ENCODE results near the gene ALPK3. TPM values are rescaled to one million over a fixed set of nuclear protein-coding genes. Genes with fewer than 3 reads are reported as not detected.

ALPK3 gene
- total and polyA plus RNA-seq, 2 experiments from 2014 or later = 3.7 to 29.7 TPM

DNA sequence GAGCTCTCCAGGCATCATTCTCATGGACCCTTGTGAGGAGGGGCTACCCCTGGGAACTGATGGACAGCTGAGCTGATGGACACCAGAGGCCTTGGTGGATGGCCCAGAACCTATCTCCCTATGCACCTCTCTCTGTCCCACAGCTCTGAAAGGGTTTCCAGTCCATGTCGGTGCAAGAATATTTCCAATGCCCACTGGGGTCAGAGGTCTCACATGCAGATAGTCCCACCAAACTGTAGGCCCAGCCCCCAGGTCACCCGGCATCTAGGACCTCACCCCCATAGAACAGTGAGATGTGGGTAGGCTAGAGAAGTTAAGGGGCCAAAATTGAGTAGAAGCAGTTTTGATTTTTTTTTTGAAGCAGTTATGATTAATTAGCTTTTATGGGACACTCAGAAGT, 2.6 kb downstream of the ALPK3 start:
- H3K9me3 Mint-ChIP-seq = no peaks in the 10 kb centered on the region
- no peaks in the 10 kb centered on the region for H3K9me2 ChIP-seq (ENCODE audit: insufficient read depth)
- no peak for DNase-seq (ENCODE audit: low spot score)
- H3K4me2 ChIP-seq = no peak overlapping the region
- H3K27ac Mint-ChIP-seq = no peak overlapping the region
- peaks cover 9% of the 10 kb centered on the region for H3K27me3 Mint-ChIP-seq (ENCODE audit: insufficient read depth, low read depth, poor library complexity)
- no peaks in the 10 kb centered on the region; the same call in none of the 2 replicates for H4K20me1 ChIP-seq (replicated peaks; ENCODE audit: insufficient read depth)
- H3K79me2 ChIP-seq (replicated peaks; ENCODE audit: insufficient read depth) = peaks cover 21% of the 10 kb centered on the region
- H3F3A ChIP-seq (replicated peaks; ENCODE audit: low read depth) = 0 out of 2 replicates have a peak, but pooled peaks cover 5% of the 10 kb centered on the region
- no peak for ATAC-seq
- peaks cover 22% of the 10 kb centered on the region for H3K4me1 ChIP-seq (ENCODE audit: insufficient read depth)
- TF ChIP-seq, protein P1, sequence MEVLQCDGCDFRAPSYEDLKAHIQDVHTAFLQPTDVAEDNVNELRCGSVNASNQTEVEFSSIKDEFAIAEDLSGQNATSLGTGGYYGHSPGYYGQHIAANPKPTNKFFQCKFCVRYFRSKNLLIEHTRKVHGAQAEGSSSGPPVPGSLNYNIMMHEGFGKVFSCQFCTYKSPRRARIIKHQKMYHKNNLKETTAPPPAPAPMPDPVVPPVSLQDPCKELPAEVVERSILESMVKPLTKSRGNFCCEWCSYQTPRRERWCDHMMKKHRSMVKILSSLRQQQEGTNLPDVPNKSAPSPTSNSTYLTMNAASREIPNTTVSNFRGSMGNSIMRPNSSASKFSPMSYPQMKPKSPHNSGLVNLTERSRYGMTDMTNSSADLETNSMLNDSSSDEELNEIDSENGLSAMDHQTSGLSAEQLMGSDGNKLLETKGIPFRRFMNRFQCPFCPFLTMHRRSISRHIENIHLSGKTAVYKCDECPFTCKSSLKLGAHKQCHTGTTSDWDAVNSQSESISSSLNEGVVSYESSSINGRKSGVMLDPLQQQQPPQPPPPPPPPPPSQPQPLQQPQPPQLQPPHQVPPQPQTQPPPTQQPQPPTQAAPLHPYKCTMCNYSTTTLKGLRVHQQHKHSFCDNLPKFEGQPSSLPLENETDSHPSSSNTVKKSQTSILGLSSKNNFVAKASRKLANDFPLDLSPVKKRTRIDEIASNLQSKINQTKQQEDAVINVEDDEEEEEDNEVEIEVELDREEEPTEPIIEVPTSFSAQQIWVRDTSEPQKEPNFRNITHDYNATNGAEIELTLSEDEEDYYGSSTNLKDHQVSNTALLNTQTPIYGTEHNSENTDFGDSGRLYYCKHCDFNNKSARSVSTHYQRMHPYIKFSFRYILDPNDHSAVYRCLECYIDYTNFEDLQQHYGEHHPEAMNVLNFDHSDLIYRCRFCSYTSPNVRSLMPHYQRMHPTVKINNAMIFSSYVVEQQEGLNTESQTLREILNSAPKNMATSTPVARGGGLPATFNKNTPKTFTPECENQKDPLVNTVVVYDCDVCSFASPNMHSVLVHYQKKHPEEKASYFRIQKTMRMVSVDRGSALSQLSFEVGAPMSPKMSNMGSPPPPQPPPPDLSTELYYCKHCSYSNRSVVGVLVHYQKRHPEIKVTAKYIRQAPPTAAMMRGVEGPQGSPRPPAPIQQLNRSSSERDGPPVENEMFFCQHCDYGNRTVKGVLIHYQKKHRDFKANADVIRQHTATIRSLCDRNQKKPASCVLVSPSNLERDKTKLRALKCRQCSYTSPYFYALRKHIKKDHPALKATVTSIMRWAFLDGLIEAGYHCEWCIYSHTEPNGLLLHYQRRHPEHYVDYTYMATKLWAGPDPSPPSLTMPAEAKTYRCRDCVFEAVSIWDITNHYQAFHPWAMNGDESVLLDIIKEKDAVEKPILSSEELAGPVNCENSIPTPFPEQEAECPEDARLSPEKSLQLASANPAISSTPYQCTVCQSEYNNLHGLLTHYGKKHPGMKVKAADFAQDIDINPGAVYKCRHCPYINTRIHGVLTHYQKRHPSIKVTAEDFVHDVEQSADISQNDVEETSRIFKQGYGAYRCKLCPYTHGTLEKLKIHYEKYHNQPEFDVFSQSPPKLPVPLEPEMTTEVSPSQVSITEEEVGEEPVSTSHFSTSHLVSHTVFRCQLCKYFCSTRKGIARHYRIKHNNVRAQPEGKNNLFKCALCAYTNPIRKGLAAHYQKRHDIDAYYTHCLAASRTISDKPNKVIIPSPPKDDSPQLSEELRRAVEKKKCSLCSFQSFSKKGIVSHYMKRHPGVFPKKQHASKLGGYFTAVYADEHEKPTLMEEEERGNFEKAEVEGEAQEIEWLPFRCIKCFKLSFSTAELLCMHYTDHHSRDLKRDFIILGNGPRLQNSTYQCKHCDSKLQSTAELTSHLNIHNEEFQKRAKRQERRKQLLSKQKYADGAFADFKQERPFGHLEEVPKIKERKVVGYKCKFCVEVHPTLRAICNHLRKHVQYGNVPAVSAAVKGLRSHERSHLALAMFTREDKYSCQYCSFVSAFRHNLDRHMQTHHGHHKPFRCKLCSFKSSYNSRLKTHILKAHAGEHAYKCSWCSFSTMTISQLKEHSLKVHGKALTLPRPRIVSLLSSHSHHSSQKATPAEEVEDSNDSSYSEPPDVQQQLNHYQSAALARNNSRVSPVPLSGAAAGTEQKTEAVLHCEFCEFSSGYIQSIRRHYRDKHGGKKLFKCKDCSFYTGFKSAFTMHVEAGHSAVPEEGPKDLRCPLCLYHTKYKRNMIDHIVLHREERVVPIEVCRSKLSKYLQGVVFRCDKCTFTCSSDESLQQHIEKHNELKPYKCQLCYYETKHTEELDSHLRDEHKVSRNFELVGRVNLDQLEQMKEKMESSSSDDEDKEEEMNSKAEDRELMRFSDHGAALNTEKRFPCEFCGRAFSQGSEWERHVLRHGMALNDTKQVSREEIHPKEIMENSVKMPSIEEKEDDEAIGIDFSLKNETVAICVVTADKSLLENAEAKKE (CRISPR knock-in tag; IDR thresholded peaks at IDR 0.05) = no peak
- H3K4me1 Mint-ChIP-seq = peaks cover 43% of the 10 kb centered on the region
- H3K4me3 ChIP-seq = no peak overlapping the region
- H3K4me3 Mint-ChIP-seq = no peak overlapping the region
- H3K27ac ChIP-seq (ENCODE audit: low read depth) = no peak overlapping the region
- peaks cover 9% of the 10 kb centered on the region for H3K36me3 Mint-ChIP-seq (ENCODE audit: low read depth)
- H3K27me3 ChIP-seq (ENCODE audit: insufficient read depth) = peaks cover 5% of the 10 kb centered on the region; the same call in 1 of the 2 replicates
- no peak overlapping the region for H2AFZ ChIP-seq
- H3K36me3 ChIP-seq (ENCODE audit: insufficient read depth) = no peaks in the 10 kb centered on the region

DNA sequence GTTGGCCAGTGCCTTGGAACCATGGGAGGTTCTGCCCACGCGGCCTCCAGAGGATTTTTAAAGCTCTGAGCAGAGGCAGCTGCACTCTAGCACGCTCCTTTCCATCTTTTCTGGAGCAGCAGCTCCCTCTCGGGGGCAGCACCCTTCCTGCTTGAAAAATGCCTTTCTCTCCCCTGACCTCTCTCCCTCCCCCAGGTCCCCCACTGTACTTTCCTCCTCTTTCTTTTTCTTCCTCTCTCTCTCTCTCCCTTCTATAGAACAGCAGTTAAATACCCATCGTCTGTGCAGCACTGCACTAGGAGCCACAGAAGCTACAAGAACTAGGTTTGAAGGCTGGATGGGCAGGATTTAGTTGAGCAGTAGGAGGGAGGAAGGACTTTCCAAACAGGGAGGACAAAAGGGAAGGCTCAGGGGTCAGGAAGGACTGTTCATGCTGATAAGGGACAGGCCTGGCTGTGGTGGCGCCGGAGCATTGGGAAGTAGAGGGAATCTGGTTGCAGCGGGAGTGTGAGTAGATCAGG, 4.4 kb downstream of the ALPK3 start:
- Histone ChIP-seq H2AFZ (no peak overlapping the region), H4K20me1 (replicated peaks; ENCODE audit: insufficient read depth) (peaks cover 3% of the 10 kb centered on the region), H3K79me2 (replicated peaks; ENCODE audit: insufficient read depth) (peaks cover 21% of the 10 kb centered on the region), H3K27ac (ENCODE audit: low read depth) (no peak overlapping the region), H3K36me3 (ENCODE audit: insufficient read depth) (peaks cover 4% of the 10 kb centered on the region; the same call in 1 of the 2 replicates), H3K4me3 (no peak overlapping the region), H3K4me1 (ENCODE audit: insufficient read depth) (peaks cover 22% of the 10 kb centered on the region), H3K4me2 (no peak overlapping the region), H3K27me3 (ENCODE audit: insufficient read depth) (no peaks in the 10 kb centered on the region), H3K9me2 (ENCODE audit: insufficient read depth) (no peaks in the 10 kb centered on the region), H3F3A (replicated peaks; ENCODE audit: low read depth) (0 out of 2 replicates have a peak, but pooled peaks cover 3% of the 10 kb centered on the region)
- Mint-ChIP-seq H3K4me3 (no peak overlapping the region; the same call in 2 of the 3 replicates), H3K27me3 (ENCODE audit: insufficient read depth, low read depth, poor library complexity) (peaks cover 3% of the 10 kb centered on the region), H3K36me3 (ENCODE audit: low read depth) (peaks cover 9% of the 10 kb centered on the region), H3K27ac (no peak overlapping the region), H3K4me1 (peaks cover 46% of the 10 kb centered on the region), H3K9me3 (no peaks in the 10 kb centered on the region)
- no peak for ATAC-seq
- DNase-seq (ENCODE audit: low spot score) = no peak
- TF ChIP-seq, protein P1 (CRISPR knock-in tag; IDR thresholded peaks at IDR 0.05) = no peak
- TF ChIP-seq, protein P2, sequence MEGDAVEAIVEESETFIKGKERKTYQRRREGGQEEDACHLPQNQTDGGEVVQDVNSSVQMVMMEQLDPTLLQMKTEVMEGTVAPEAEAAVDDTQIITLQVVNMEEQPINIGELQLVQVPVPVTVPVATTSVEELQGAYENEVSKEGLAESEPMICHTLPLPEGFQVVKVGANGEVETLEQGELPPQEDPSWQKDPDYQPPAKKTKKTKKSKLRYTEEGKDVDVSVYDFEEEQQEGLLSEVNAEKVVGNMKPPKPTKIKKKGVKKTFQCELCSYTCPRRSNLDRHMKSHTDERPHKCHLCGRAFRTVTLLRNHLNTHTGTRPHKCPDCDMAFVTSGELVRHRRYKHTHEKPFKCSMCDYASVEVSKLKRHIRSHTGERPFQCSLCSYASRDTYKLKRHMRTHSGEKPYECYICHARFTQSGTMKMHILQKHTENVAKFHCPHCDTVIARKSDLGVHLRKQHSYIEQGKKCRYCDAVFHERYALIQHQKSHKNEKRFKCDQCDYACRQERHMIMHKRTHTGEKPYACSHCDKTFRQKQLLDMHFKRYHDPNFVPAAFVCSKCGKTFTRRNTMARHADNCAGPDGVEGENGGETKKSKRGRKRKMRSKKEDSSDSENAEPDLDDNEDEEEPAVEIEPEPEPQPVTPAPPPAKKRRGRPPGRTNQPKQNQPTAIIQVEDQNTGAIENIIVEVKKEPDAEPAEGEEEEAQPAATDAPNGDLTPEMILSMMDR (conservative IDR thresholded peaks at IDR 0.05; ENCODE audit: low read depth in 2 of 2) = peak in 1 of 2 experiments; percentile 24; a peak in 1 of 4 replicates
- no peak for TF ChIP-seq ZNF331 (CRISPR knock-in tag; IDR thresholded peaks at IDR 0.05; ENCODE audit: low read depth)

Measured in GM23338 (cell line).